Activated T-cell treated with anti-CD3 and anti-CD28 coated beads for 48 hours (primary cell): ENCODE data around the gene COL23A1.
"Not testable (repeated sequence)": the region's sequence is repeated elsewhere in the genome, so short reads cannot be mapped to it uniquely, and the experiment has no call there.

Source experiments
- DNase-seq: peaks from one replicate; pipeline ENCODE4 v3.0.0-alpha.2; 2020; ENCODE audit warnings: low read depth

Gene COL23A1

GRCh38 chr5:178376921-178377582 is 213.1 kb downstream of the COL23A1 start:
- no peak for DNase-seq

DNA sequence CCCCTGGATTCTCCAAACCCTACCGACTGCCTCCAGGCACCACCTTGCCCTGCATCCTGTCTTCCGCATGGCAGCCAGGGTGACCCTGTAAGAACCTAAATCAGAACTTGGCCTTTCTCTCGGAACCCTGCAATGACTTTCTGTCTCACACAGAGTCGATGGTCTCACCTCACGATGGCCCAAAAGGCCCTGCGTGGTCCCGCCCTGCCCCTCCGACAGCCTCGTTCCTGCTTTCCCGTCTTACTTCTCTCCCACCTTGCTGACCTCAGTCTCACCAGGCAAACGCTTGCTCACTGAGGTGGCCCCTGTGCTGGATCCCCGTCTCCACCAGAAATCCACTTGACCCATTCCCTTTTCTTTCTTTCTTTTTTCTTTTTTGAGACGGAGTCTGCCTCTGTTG is 214.8 kb downstream of the COL23A1 start:
- DNase-seq: no peak

DNA sequence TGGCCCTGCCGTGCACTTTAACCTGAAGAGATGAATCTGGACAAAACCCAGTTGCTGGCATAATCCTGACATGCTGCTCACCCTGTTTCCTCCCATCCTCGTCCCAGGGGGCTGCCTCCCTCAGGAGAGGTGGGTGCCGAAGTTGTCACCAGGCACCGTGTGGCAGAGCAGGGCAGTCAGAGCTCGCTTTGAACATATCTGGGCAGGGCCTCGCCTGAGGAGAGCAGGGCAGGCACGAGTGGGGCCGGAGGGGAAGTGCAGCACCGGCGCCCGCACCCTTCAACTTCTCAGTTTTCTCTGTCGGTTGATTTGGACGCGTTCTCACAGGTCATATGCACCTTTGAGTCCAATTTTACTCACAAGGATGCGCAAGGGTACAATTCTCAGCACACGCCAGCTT is 216.5 kb downstream of the COL23A1 start:
- DNase-seq: no peak

DNA sequence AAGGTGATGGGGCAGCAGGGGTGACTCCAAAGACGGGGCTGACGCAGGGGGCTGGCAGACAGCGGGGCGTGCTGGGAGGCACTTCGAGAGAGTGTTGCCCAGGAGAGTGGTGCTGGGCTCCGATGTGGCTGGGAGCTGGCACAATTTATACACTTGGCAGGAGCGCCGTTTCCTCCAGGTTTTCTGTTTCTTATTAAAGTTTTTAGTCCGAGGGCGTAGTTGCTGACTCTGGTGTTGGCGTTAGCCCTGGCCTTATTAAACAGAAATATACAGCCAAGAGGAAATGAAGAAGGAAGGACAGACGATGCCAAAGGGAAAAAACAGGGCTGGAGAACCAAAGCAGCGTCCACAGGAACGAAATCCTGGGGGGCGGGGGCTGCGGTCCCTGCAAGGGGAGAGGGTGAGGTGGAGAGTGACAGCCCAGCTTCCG is 218.0 kb downstream of the COL23A1 start:
- DNase-seq: no peak

GRCh38 chr5:178371362-178372111 is 218.7 kb downstream of the COL23A1 start:
- DNase-seq: no peak

DNA sequence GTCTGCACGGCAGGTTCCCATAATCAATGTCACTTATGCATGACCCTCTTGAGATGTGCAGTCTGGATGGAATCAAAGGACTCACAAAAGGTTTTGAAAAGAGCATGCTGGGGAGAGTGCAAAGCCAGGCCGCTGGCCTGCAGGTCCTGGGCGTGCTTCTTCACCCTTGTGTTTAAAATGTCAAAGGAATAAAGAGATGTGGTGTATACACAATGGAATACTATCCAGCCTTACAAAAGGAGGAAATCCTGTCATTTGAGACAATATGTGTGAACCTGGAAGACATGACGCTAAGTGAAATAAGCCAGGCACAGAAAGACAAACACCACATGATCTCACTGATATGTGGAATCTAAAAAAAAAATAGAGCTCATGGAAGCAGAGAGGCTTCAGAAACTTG is 220.1 kb downstream of the COL23A1 start:
- DNase-seq: no peak

GRCh38 chr5:178369469-178369868 is 220.7 kb downstream of the COL23A1 start:
- DNase-seq: not testable (repeated sequence)

- no peak for DNase-seq
Measured at GRCh38 chr5:178368716-178369300, 221.4 kb downstream of the COL23A1 start.

DNA sequence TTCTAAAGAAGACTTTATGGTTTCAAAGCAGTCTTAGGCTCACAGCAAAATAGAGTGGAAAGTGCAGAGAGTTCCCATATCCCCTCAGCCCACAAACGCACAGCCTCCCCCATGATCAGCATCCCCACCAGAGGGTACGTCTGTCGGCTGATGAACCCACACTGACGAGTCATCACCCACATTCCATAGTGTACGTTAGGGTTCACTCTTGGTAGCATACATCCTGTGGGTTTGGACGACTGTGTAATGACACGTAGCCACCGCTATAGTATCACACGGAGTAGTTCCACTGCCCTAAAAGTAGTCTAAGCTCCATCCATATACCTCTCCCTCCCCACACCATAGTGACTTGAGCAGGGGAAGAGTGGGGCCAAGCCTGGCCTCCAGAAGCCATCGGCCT is 221.9 kb downstream of the COL23A1 start:
- no peak for DNase-seq

DNA sequence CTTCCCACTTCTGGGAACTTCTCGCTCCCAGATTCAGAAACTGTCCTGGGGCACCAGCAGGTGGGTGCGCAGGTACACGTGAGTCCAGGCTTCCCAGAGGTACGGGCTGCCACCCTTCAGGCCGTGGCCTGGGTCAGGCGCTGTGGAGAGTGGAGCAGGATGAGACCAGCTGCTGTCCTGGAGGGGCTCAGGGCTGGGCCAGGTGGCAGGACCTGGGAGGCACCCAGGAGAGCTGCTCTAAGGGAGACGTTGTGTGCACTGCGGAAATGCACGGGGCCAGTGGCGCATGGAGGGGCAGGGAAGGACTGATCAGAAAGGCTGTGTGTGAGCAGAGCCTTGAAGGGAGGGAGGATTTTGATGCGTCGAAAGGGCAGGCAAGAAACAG is 222.5 kb downstream of the COL23A1 start:
- no peak for DNase-seq

DNA sequence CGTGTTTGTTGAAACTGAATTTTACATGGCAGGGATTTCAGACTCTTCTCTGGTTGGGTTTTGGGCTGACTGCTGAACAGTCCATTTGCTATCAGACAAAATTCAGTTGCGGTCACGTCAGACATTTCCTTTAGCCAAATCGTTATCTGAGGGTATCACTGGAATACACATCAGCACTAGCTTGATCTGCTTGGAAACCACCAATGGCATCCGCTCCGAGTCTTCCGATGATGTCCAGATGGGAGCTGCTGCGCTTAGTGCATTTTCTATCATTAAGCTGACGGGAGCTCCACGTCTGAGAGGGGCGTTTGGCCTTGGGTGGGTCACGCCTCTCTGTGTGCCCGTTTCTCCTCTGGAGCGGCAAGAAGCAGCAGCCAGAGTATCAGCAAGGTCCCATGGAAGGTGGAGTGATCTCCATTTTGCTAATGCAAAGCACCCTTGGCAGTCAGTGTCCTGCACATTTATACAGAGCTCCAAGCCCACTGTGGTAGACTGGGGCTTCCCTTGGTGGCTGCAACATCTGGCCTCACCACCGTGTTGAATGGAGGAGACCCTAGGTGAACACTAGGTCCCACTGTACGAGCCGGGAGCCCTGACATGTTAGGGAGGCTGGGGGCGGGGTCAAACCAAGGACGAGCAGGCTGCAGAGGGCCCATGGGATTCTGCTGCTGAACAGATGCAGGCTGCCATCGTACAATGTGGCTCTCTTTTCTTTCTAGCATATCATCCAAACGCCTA is 223.0 kb downstream of the COL23A1 start:
- DNase-seq: no peak

GRCh38 chr5:178365501-178366440 is 224.4 kb downstream of the COL23A1 start:
- DNase-seq: no peak

GRCh38 chr5:178364326-178364675 is 225.9 kb downstream of the COL23A1 start:
- DNase-seq: no peak

DNA sequence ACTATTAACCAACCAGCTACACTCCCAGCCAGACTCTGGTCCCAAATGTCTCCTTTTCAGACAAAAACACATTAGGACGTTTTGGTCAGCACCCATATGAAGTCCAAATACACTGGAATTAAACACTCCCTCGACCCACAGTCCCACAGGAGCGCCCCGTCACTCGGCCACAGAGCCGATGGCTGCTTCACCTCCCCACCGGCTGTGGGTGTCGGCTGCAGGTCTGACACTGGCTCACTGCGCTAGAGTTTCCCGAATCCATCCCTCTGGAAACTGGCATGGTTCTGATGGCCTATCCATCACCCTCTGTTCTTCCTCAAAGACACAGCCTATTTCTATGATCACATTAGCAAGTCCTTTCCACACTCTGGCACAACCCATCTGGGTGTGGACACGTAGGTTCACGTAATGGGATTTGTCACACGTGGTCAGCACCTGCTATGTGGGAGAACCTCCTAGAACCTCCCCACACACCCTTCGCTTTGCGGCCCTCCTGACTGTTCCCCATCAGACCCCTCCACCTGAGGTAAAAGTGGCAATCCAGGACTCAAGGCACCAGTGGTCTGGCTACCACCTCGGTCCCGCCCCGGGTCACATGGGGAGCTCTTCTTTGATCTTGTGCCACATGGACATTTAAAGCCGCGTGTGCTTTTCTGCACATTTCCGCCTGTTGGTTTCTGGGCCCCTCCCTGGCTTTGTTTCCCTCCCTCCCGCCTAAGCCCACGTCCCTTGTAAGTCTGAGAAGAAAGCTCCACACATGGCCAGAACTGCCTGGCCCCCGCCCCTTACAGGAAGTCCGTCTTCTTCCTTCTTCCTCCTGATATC is 226.5 kb downstream of the COL23A1 start:
- DNase-seq: no peak

DNA sequence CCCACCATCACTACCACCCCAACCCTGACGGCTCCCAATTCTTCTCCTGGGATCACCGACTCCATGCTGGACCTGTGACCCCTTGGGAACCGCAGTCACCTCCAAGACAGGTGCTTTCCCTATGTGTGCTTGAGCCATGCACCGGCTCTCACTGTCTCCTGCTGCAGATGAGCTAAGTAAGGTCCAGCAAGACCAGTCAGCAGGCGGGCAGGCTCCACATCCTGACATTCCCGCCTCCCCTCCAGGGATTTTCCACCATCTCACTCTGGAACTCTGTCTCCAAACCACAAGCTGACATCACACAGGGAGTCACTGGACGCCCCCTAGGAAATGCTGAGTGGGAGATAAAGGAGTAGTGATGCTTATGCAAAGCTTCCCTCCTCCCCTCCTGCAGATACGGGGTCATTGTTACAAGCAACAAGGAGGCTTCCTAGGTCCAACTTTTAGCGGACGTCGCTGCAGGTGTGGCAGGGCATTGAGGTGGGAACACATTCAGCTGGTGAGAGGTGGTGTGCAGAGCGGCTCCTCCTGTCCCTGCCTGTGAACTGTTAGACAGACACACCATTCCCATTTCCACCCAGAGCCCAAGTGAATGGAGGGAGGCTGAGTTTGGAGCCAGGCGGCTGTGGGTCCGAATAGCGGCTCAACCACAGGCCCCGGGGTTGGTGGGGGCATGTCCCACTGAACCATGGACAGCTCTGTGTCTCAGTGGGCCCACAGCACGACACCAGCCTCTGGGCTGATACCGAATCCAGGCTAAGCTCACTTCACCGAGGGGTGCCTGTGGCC is 228.3 kb downstream of the COL23A1 start:
- DNase-seq: no peak

- no peak for DNase-seq
Measured at GRCh38 chr5:178360926-178361235, 229.3 kb downstream of the COL23A1 start.

GRCh38 chr5:178360222-178360925 is 229.8 kb downstream of the COL23A1 start:
- DNase-seq: no peak

- no peak for DNase-seq
Measured at GRCh38 chr5:178359738-178360137, 230.5 kb downstream of the COL23A1 start.

DNA sequence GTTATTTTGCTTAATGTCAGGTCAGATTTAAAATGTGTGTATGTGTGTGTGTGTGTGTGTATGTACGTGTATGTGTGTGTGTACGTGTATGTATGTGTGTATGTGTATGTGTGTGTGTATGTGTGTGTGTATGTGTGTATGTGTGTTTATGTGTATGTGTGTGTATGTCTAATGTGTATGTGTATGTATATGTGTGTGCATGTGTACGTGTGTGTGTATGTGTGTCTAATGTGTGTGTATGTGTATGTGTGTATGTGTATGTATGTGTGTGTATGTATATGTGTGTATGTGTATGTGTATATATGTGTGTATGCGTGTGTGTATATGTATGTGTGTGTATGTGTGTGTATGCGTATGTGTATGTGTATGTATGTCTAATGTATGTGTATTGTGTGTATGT is 232.5 kb downstream of the COL23A1 start:
- DNase-seq: no peak
